ENCODE measurements around the gene DAPK1. TPM values are rescaled to one million over a fixed set of nuclear protein-coding genes. Genes with fewer than 3 reads are reported as not detected.

Gene DAPK1
- polyA plus RNA-seq, 2 of the 4 experiments (the other 2 are of a cell fraction) = 55.2 to 67.2 TPM

DNA sequence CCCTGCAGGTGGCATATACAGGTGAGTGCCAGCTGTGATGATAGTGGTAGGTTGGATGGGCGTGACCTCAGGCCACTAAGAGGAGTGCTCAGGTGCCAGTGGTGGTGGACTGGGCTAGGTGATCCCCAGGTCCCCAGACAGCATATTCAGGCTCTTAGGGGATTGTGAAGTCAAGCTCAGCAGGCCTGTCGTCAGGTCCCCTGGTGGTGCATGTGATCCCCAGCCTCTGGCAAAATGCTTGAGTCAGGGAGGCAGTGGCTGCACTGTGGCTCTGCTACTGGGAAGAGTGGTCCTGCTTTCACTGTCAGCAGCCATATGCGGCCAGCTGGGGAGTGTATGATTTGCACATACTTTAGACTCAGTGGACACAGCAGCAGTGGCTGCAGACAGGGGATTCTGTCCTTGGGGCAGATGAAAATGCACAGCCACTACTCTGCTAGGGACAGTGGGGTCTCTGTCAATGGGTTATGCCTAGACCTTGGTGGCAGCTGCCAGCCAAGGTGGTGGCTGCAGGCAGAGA is 196.6 kb downstream of the DAPK1 start:
- Histone ChIP-seq H3K4me2 (no peak overlapping the region), H3K4me1 (no peaks in the 10 kb centered on the region), H3K27ac (no peak overlapping the region), H3K9me3 (0 out of 3 replicates have a peak, but pooled peaks cover 4% of the 10 kb centered on the region), H3K4me3 (no peak overlapping the region)
- DNase-seq (ENCODE audit: low read depth in 1 of 2, low spot score in 1 of 2) (no peak), FAIRE-seq (no peak), ATAC-seq (no peak)
- TF ChIP-seq, protein P1, sequence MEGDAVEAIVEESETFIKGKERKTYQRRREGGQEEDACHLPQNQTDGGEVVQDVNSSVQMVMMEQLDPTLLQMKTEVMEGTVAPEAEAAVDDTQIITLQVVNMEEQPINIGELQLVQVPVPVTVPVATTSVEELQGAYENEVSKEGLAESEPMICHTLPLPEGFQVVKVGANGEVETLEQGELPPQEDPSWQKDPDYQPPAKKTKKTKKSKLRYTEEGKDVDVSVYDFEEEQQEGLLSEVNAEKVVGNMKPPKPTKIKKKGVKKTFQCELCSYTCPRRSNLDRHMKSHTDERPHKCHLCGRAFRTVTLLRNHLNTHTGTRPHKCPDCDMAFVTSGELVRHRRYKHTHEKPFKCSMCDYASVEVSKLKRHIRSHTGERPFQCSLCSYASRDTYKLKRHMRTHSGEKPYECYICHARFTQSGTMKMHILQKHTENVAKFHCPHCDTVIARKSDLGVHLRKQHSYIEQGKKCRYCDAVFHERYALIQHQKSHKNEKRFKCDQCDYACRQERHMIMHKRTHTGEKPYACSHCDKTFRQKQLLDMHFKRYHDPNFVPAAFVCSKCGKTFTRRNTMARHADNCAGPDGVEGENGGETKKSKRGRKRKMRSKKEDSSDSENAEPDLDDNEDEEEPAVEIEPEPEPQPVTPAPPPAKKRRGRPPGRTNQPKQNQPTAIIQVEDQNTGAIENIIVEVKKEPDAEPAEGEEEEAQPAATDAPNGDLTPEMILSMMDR (IDR thresholded peaks at IDR 0.05) = no peak
- CTCF ChIA-PET = interaction anchor here (0.9 to 2.7 kb wide), 4 partner anchors 10 to 118 kb away, joined by 3 to 12 read pairs (median 6); no protein-coding TSS in a partner anchor
- POLR2A ChIA-PET = no interaction called here
- 56% methylated on average over 2 of the region's 3 CpGs for WGBS (ENCODE audit: missing lambda C conversion rate)

DNA sequence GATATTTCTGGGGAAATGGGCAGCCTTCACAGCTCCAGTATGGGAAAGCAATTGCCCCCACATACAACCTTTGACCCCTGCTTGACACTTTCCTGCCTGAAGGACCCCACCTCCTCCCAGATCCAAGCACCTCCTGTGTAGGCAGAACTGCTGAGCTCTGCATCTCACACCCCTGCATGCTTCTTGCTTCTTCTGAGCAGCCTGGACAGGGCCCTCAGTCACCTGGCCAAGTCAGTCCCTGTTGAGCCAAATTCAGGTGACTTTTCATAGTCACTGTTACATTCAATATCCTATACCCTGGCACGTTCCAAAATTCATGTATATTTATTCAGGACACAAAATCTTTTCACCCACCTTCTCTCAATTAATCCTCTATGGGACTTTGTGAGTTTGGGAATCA is 197.9 kb downstream of the DAPK1 start:
- TF ChIP-seq NFE2L2 (conservative IDR thresholded peaks at IDR 0.05; ENCODE audit: low read length) (no peak), FOXS1 (CRISPR knock-in tag; IDR thresholded peaks at IDR 0.05) (no peak), CHD2 (IDR thresholded peaks at IDR 0.05; ENCODE audit: low read length, partially characterized antibody) (no peak), FOSL2 (IDR thresholded peaks at IDR 0.05) (no peak), FOSL2 (CRISPR knock-in tag; IDR thresholded peaks at IDR 0.05) (no peak), CBX8 (IDR thresholded peaks at IDR 0.05) (no peak), TFCP2L1 (CRISPR knock-in tag; IDR thresholded peaks at IDR 0.05) (no peak)
- TF ChIP-seq, protein P2, sequence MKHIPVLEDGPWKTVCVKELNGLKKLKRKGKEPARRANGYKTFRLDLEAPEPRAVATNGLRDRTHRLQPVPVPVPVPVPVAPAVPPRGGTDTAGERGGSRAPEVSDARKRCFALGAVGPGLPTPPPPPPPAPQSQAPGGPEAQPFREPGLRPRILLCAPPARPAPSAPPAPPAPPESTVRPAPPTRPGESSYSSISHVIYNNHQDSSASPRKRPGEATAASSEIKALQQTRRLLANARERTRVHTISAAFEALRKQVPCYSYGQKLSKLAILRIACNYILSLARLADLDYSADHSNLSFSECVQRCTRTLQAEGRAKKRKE (CRISPR knock-in tag; IDR thresholded peaks at IDR 0.05; ENCODE audit: low read depth) = no peak
- TF ChIP-seq, protein P3, sequence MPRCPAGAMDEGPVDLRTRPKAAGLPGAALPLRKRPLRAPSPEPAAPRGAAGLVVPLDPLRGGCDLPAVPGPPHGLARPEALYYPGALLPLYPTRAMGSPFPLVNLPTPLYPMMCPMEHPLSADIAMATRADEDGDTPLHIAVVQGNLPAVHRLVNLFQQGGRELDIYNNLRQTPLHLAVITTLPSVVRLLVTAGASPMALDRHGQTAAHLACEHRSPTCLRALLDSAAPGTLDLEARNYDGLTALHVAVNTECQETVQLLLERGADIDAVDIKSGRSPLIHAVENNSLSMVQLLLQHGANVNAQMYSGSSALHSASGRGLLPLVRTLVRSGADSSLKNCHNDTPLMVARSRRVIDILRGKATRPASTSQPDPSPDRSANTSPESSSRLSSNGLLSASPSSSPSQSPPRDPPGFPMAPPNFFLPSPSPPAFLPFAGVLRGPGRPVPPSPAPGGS (IDR thresholded peaks at IDR 0.05) = no peak
- TF ChIP-seq, protein P4, sequence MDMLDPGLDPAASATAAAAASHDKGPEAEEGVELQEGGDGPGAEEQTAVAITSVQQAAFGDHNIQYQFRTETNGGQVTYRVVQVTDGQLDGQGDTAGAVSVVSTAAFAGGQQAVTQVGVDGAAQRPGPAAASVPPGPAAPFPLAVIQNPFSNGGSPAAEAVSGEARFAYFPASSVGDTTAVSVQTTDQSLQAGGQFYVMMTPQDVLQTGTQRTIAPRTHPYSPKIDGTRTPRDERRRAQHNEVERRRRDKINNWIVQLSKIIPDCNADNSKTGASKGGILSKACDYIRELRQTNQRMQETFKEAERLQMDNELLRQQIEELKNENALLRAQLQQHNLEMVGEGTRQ (IDR thresholded peaks at IDR 0.05) = no peak
- Histone ChIP-seq H3K4me3 (no peak overlapping the region), H3K27ac (no peak overlapping the region), H3K9me3 (0 out of 3 replicates have a peak, but pooled peaks cover 4% of the 10 kb centered on the region), H3K4me2 (no peak overlapping the region), H3K4me1 (peaks cover 5% of the 10 kb centered on the region; the same call in 1 of the 3 replicates)
- ChIA-PET CTCF (interaction anchor here (0.6 to 2.7 kb wide), 4 partner anchors 11 to 344 kb away, joined by 3 to 12 read pairs (median 6); no protein-coding TSS in a partner anchor), POLR2A (no interaction called here)
- FAIRE-seq (no peak), DNase-seq (ENCODE audit: low read depth in 1 of 2, low spot score in 1 of 2) (no peak), ATAC-seq (no peak)
- 75% methylated on average over 1 of the region's 1 CpG for WGBS (ENCODE audit: missing lambda C conversion rate)

DNA sequence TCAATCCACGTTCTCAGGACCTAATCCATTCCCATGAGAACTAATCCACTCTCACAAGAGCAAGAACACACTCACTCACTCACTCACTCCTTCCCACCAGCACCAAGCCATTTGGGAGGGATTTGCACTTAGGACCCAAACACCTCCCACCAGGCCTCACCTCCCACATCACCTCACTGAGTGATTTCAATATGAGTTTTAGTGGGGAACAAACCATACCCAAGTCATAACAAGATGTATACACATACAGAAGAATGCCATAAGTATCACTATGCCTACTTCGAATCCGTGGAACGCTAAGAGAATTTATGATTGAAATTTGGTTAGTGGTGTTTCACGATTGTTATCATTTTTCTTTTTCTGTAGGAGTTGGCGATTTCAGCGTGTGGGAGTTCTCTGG is 199.0 kb downstream of the DAPK1 start:
- DNase-seq (ENCODE audit: low read depth in 1 of 2, low spot score in 1 of 2) (no peak), ATAC-seq (no peak), FAIRE-seq (no peak)
- H3K27ac ChIP-seq = no peak overlapping the region
- no peak overlapping the region for H3K4me3 ChIP-seq
- 94% methylated on average over 7 of the region's 7 CpGs for WGBS (ENCODE audit: missing lambda C conversion rate)
- no peak overlapping the region for H3K4me2 ChIP-seq
- H3K9me3 ChIP-seq = 0 out of 3 replicates have a peak, but pooled peaks cover 4% of the 10 kb centered on the region
- peaks cover 5% of the 10 kb centered on the region; the same call in 1 of the 3 replicates for H3K4me1 ChIP-seq
- TF ChIP-seq, protein P2 (CRISPR knock-in tag; IDR thresholded peaks at IDR 0.05; ENCODE audit: low read depth) = no peak
- no peak for TF ChIP-seq POLR2AphosphoS2 (conservative IDR thresholded peaks at IDR 0.05; ENCODE audit: low read length)
- no peak for TF ChIP-seq ZFP36 (IDR thresholded peaks at IDR 0.05; ENCODE audit: borderline replicate concordance, partially characterized antibody)
- no peak for TF ChIP-seq RARB (CRISPR knock-in tag; IDR thresholded peaks at IDR 0.05)
- TF ChIP-seq, protein P5, sequence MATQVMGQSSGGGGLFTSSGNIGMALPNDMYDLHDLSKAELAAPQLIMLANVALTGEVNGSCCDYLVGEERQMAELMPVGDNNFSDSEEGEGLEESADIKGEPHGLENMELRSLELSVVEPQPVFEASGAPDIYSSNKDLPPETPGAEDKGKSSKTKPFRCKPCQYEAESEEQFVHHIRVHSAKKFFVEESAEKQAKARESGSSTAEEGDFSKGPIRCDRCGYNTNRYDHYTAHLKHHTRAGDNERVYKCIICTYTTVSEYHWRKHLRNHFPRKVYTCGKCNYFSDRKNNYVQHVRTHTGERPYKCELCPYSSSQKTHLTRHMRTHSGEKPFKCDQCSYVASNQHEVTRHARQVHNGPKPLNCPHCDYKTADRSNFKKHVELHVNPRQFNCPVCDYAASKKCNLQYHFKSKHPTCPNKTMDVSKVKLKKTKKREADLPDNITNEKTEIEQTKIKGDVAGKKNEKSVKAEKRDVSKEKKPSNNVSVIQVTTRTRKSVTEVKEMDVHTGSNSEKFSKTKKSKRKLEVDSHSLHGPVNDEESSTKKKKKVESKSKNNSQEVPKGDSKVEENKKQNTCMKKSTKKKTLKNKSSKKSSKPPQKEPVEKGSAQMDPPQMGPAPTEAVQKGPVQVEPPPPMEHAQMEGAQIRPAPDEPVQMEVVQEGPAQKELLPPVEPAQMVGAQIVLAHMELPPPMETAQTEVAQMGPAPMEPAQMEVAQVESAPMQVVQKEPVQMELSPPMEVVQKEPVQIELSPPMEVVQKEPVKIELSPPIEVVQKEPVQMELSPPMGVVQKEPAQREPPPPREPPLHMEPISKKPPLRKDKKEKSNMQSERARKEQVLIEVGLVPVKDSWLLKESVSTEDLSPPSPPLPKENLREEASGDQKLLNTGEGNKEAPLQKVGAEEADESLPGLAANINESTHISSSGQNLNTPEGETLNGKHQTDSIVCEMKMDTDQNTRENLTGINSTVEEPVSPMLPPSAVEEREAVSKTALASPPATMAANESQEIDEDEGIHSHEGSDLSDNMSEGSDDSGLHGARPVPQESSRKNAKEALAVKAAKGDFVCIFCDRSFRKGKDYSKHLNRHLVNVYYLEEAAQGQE (IDR thresholded peaks at IDR 0.05) = no peak
- no peak for TF ChIP-seq CHD4 (IDR thresholded peaks at IDR 0.05; ENCODE audit: borderline replicate concordance)
- no peak for TF ChIP-seq CEBPB (IDR thresholded peaks at IDR 0.05)
- ChIA-PET CTCF (interaction anchor here (1.5 to 3.0 kb wide), 2 partner anchors 12 to 116 kb away, joined by 6 to 14 read pairs; no protein-coding TSS in a partner anchor), POLR2A (no interaction called here)

Measured in A549 (cell line).